Transverse colon (tissue), 4 donors: Measurements from ENCODE around the gene LGALS9C. TPM values are rescaled to one million over a fixed set of nuclear protein-coding genes. Genes with fewer than 3 reads are reported as not detected.
"Not testable (repeated sequence)": the region's sequence is repeated elsewhere in the genome, so short reads cannot be mapped to it uniquely, and the experiment has no call there.

Experiments used
- DNase-seq: peaks from one replicate; pipeline ENCODE4 v3.0.0-alpha.2; 2019
- H3K27ac ChIP-seq, 4 donors: fragments of 200-600 bp; sonication (generic); 2 replicates each; pipeline ENCODE4 v1.5.1; 2016 to 2018; ENCODE audit warnings: inconsistent platforms in 4 of 4
- H3K27me3 ChIP-seq: fragments of 200-600 bp; sonication (generic); 2 replicates; pipeline ENCODE4 v1.5.1; 2017; ENCODE audit warnings: inconsistent platforms
- H3K36me3 ChIP-seq, 4 donors: fragments of 200-600 bp; sonication (generic); 2 replicates each; pipeline ENCODE4 v1.5.1; 2017 to 2019; ENCODE audit warnings: inconsistent platforms in 4 of 4
- H3K4me1 ChIP-seq, 4 donors: fragments of 200-600 bp; sonication (generic); 2 replicates each; pipeline ENCODE4 v1.5.1; 2017 to 2020; ENCODE audit warnings: inconsistent platforms in 4 of 4
- H3K4me3 ChIP-seq, 4 donors: fragments of 200-600 bp; sonication (generic); 1 replicate in 1 of 4; 2 replicates in 3 of 4; pipeline versions ENCODE4 v1.5.1 to v1.6.1; 2017 to 2019; ENCODE audit warnings: inconsistent platforms in 4 of 4
- H3K9me3 ChIP-seq, 2 donors: fragments of 200-600 bp; sonication (generic); 2 replicates each; pipeline ENCODE4 v1.5.1; 2017 to 2019; ENCODE audit warnings: inconsistent platforms in 2 of 2
- WGBS, 2 donors: methylation state at CpG; one replicate each; pipeline ENCODE4 v1.1.5; 2018; ENCODE audit warnings: low coverage in 1 of 2; 5-methylcytosine and 5-hydroxymethylcytosine counted together
- in situ Hi-C, 4 donors: fragments of 200-750 bp; cut with MboI; loops; one replicate each; pipeline versions ENCODE4 v1.15.0 to v1.15.1; 2017; ENCODE audit warnings: low sequenced_read_pairs in 3 of 4, low pct_ligation_motif_present in 1 of 4, low pct_unique_long_range_greater_than_20kb in 1 of 4
- intact Hi-C: fragments of 100-400 bp; cut with DNase I; formaldehyde crosslinking; loops from one replicate; pipeline ENCODE4 v1.15.1; 2023; ENCODE audit warnings: low total_unique reads
- small RNA-seq, 4 donors: library from RNA; depleted of rRNA; stranded (forward); fragments of <200 nt; gene quantifications; one replicate each; pipeline ENCODE3, GENCODE V24; 2016
- total RNA-seq, 4 donors: library from RNA; depleted of rRNA; stranded (reverse); fragments of >200 nt; gene quantifications; one replicate each; pipeline ENCODE4 v1.1.0, GENCODE V29; 2016

Gene LGALS9C
- total RNA-seq, 4 donors from 2014 or later = 15.7 to 60.7 (median 37.2) TPM

DNA sequence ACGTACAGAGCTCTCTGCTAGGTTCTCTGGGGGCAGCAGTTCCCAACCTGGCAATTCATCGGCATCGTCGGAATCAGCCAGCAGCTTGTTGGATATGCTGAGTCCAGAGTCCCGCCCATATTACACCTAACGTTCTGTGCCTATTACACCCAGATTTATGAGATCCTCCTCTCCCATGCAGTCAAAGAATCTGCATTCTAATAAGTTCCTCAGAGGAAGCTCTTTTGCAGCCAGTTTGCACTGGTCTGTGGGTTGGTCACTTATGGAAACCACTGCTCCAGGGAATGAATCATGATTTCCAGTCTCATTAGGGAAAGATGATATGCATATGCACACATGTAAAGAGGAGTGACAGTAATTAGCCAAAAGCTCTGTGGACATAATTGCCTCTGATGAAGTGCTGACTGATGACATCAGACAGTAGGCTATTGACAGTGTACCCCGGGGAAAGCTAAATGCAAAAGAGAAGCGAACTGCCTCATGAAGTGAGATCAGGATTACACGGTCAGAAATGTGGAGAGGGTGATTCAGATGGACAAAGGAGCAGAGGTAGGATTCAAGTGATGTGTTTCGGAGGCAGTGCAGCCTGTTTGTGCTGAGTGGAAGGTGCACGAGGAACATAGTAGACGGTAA is 49.7 kb downstream of the LGALS9C start:
- DNase-seq, in situ Hi-C loops: not testable (repeated sequence)
- WGBS, 2 donors = 70% methylated on average over 7 of the region's 12 CpGs; no CpG with 5 or more reads in 1 of the 2 donors

DNA sequence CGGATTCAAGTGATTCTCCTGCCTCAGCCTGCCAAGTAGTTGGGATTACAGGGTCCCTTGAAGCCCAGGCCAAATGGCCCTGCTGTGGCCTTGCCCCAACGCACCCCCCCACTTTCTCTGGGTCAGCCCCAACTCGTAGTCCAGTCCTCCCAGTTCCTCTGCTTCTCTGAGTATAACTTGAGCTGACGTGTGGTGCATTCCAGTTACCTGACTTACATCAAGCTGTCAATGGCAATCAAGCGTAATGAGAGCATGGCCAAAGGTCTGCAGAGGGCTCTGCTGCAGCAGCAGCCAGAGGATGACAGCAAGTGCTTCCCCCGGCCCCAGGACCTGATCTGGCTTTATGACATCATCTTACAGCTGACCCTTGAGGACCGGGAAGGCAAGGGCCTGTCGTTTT is 50.8 kb downstream of the LGALS9C start:
- not testable (repeated sequence) for DNase-seq, H3K36me3 ChIP-seq

More for the DNA sequence above, 49.7 kb downstream of the LGALS9C start:
- H3K4me3 ChIP-seq, H3K27ac ChIP-seq, H3K27me3 ChIP-seq, H3K4me1 ChIP-seq, intact Hi-C loops, H3K9me3 ChIP-seq, H3K36me3 ChIP-seq: not testable (repeated sequence)

DNA sequence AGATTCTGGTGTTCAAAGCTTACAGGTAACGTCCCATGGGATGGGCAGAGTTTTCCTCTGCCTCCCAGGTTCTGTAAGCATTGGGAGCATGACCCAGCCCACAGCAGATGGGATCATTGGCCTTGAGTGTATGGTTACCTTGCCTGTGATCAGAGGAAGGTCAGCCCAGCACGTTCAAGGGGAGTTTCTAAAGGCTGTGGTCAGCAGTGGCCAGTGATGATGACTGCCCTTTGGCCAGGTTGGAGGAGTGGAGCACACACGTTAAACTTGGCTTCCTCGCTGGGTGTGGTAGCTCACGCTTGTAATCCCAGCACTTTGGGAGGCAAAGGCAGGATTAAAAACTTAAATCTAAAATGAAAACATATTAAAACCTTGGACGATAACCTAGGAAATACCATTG is 51.8 kb downstream of the LGALS9C start:
- 87% methylated on average over 3 of the region's 6 CpGs; no CpG with 5 or more reads in 1 of the 2 donors for WGBS, 2 donors
- H3K4me1 ChIP-seq, DNase-seq, H3K4me3 ChIP-seq, in situ Hi-C loops, intact Hi-C loops, H3K27ac ChIP-seq, H3K9me3 ChIP-seq, H3K36me3 ChIP-seq, H3K27me3 ChIP-seq: not testable (repeated sequence)

More for the DNA sequence above, 50.8 kb downstream of the LGALS9C start:
- H3K9me3 ChIP-seq, intact Hi-C loops, H3K27ac ChIP-seq, in situ Hi-C loops, H3K4me1 ChIP-seq, H3K27me3 ChIP-seq, H3K4me3 ChIP-seq: not testable (repeated sequence)
- WGBS, 2 donors = 84% methylated on average over 7 of the region's 8 CpGs; no CpG with 5 or more reads in 1 of the 2 donors

DNA sequence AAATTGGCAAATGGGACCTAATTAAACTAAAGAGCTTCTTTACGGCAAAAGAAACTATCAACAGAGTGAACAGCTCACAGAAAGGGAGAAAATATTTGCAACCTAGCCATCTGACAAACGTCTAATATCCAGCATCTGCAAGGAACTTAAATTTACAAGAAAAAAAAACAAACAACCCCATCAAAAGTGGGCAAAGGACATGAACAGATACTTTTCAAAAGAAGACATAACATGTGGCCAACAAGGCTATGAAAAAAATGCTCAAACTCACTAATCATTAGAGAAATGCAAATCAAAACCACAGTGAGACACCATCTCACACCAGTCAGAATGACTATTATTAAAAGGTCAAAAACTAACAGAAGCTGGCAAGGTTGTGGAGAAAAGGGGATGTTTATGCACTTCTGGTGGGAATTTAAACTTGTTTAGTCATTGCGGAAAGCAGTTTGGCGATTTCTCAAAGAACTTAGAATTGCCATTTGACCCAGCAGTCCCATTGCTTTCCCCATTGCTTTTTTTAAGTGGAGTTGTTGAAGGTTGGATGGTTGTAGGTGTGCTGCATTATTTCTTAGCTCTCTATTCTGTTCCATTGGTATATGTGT is 52.4 kb downstream of the LGALS9C start:
- DNase-seq, in situ Hi-C loops, H3K27me3 ChIP-seq, H3K4me3 ChIP-seq, H3K9me3 ChIP-seq, H3K27ac ChIP-seq, H3K4me1 ChIP-seq, intact Hi-C loops, H3K36me3 ChIP-seq: not testable (repeated sequence)
- WGBS, 2 donors = 60 to 74% methylated on average over 1 to 4 of the region's 4 CpGs

DNA sequence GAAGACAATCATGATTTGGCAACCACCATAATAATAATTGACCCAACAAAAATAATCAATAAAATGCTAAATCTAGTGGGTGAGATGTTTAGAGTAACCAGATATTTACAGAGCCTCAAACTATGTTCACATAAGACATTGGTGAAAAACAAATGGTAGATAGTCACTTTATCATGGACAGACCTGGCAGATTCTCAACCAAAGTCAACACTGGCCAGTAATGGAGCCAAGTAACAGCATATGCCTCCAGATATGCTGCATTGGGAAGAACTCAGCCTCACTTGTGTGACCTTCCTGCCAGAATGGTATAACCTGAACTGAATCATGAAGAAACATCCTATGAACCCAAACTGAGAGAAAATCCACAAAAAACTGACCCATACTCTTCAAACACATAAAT is 53.8 kb downstream of the LGALS9C start:
- H3K27me3 ChIP-seq, DNase-seq, in situ Hi-C loops, H3K27ac ChIP-seq, intact Hi-C loops, H3K4me1 ChIP-seq, H3K4me3 ChIP-seq, H3K36me3 ChIP-seq, H3K9me3 ChIP-seq: not testable (repeated sequence)

DNA sequence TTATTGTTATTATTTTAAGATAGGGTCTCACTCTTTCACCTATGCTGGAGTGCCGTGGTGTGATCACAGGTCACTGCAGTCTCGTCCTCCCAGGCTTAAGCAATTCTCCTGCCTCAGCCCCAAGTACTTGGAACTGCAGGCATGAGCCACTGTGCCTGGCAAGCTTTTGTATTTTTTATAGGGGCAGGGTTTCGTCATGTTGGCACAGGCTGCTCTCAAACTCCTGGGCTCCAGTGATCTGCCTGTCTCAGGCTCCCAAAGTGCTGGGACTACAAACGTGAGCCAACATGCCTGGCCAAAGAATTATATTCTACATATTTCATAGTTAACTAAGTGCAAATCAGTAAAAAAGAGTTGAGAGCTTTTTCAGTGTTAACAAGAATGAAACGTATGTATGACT is 65.6 kb downstream of the LGALS9C start:
- 25% methylated on average over 5 of the region's 5 CpGs; no CpG with 5 or more reads in 1 of the 2 donors for WGBS, 2 donors
- in situ Hi-C loops = not testable (repeated sequence)

DNA sequence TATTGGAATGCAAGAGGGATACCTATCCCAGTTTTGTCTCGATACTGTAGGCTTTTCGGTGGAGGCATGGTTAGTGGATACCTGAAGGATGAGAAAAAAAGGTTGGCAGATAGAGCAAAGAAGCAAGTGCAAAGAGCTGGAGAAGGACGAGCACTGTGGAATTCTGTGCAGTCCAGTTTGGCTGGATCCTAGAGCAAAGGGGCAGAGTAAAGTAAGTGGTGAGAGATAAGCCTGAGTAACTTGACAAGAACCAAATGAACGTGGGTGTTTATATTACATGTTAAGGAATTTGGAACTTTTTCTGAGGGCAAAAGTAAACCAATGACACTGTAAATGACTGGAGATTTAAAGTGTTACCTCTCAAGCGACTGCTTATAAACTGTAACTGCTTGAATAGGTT is 66.3 kb downstream of the LGALS9C start:
- H3K36me3 ChIP-seq, H3K4me1 ChIP-seq, intact Hi-C loops, H3K4me3 ChIP-seq, DNase-seq, H3K27me3 ChIP-seq, in situ Hi-C loops, H3K9me3 ChIP-seq: not testable (repeated sequence)
- WGBS, 2 donors = 45% methylated on average over 5 of the region's 5 CpGs; no CpG with 5 or more reads in 1 of the 2 donors
- peak overlapping the region in 2 of 4 donors; percentile 17 to 33 for H3K27ac ChIP-seq

More for the DNA sequence above, 65.6 kb downstream of the LGALS9C start:
- H3K36me3 ChIP-seq, H3K4me1 ChIP-seq, DNase-seq, H3K9me3 ChIP-seq, intact Hi-C loops, H3K4me3 ChIP-seq, H3K27me3 ChIP-seq: not testable (repeated sequence)
- H3K27ac ChIP-seq = peak overlapping the region in 2 of 4 donors; percentile 17 to 33

Small RNAs within 50 kb of the gene (small RNA-seq; reads per million reads assigned to genes)
- gene AL353997.1 (0 reads per million in 4 donors), gene AL353997.4 (0 reads per million in 4 donors)

Other genes starting within 250 kb of the LGALS9C start
- 100 to 1,000 TPM; 365 to 919 (median 428) TPM for gene FLII, start 218.1 kb upstream of the LGALS9C start, total RNA-seq
- 10 to 100 TPM in 3 of 4 donors, 1 to 10 TPM in 1; 7.4 to 48.0 (median 21.0) TPM for gene MIEF2, start 216.1 kb upstream of the LGALS9C start, total RNA-seq
- gene TOP3A, start 161.8 kb upstream of the LGALS9C start, total RNA-seq = 10 to 100 TPM; 12.0 to 79.0 (median 32.1) TPM
- 10 to 100 TPM; 12.1 to 20.6 (median 19.6) TPM for gene SMCR8, start 161.5 kb upstream of the LGALS9C start, total RNA-seq
- 10 to 100 TPM; 29.2 to 49.4 (median 38.5) TPM for gene SHMT1, start 113.2 kb upstream of the LGALS9C start, total RNA-seq
- gene EVPLL, start 99.0 kb upstream of the LGALS9C start, total RNA-seq = 1 to 10 TPM in 2 of 4 donors, under 1 TPM in 1, not detected in 1; 0.41 to 7.0 (median 1.1) TPM
- gene TBC1D28, start 167.6 kb downstream of the LGALS9C start, total RNA-seq = not detected
- gene FOXO3B, start 205.5 kb downstream of the LGALS9C start, total RNA-seq = 10 to 100 TPM in 2 of 4 donors, 1 to 10 TPM in 2; 3.1 to 36.7 (median 12.4) TPM